MM.1S (cell line): Measurements from ENCODE around the gene SPCS2.

ENCODE experiments used
- CTCF ChIP-seq: fragments of 300-600 bp; sonication (generic); IDR thresholded peaks from 2 replicates; pipeline ENCODE4 v1.5.1; 2016; ENCODE audit warnings: antibody characterized with exemption, low read length, mixed read lengths
- EZH2 ChIP-seq: fragments of 300-600 bp; sonication (generic); optimal IDR thresholded peaks from 2 replicates; pipeline ENCODE3; 2017; ENCODE audit warnings: low read depth, mild to moderate bottlenecking, antibody characterized with exemption, low read length, mixed read lengths
- EZH2phosphoT487 ChIP-seq: fragments of 300-600 bp; sonication (generic); IDR thresholded peaks from 2 replicates; pipeline ENCODE4 v1.6.1; 2018; ENCODE audit warnings: antibody characterized with exemption, low read length

GRCh38 chr11:74988541-74989259 is 39.6 kb downstream of the SPCS2 start, which contains the start of gene NEU3:
- TF ChIP-seq EZH2 (no peak), CTCF (no peak), EZH2phosphoT487 (no peak)
